ENCODE results near the gene FUT9. TPM values are rescaled to one million over a fixed set of nuclear protein-coding genes. Genes with fewer than 3 reads are reported as not detected.

Gene FUT9
- total and polyA plus RNA-seq, 2 experiments from 2014 or later: 2.1 to 6.8 TPM

GRCh38 chr6:96257751-96258150, 242.0 kb downstream of the FUT9 start:
- H3K4me1 Mint-ChIP-seq: no peaks in the 10 kb centered on the region
- no peak for ATAC-seq
- Histone ChIP-seq H3F3A (replicated peaks; ENCODE audit: low read depth) (no peaks in the 10 kb centered on the region), H4K20me1 (replicated peaks; ENCODE audit: insufficient read depth) (no peaks in the 10 kb centered on the region), H3K36me3 (ENCODE audit: insufficient read depth) (no peaks in the 10 kb centered on the region), H3K4me1 (ENCODE audit: insufficient read depth) (no peaks in the 10 kb centered on the region), H3K27me3 (ENCODE audit: insufficient read depth) (no peaks in the 10 kb centered on the region), H3K79me2 (replicated peaks; ENCODE audit: insufficient read depth) (no peaks in the 10 kb centered on the region), H3K4me2 (no peak overlapping the region), H3K27ac (ENCODE audit: low read depth) (no peak overlapping the region), H3K4me3 (no peak overlapping the region), H3K9me2 (ENCODE audit: insufficient read depth) (no peaks in the 10 kb centered on the region), H2AFZ (no peak overlapping the region)
- no peaks in the 10 kb centered on the region for H3K27me3 Mint-ChIP-seq (ENCODE audit: insufficient read depth, low read depth, poor library complexity)
- no peaks in the 10 kb centered on the region; the same call in 2 of the 3 replicates for H3K36me3 Mint-ChIP-seq (ENCODE audit: low read depth)
- H3K9me3 Mint-ChIP-seq: peaks cover 6% of the 10 kb centered on the region; the same call in 1 of the 3 replicates
- no peak overlapping the region for H3K4me3 Mint-ChIP-seq
- TF ChIP-seq STAT1 (IDR thresholded peaks at IDR 0.05; ENCODE audit: unreplicated experiment) (no peak), ZNF114 (CRISPR knock-in tag; IDR thresholded peaks at IDR 0.05) (no peak), CREB1 (CRISPR knock-in tag; IDR thresholded peaks at IDR 0.05; ENCODE audit: low read depth) (no peak), CTCF (conservative IDR thresholded peaks at IDR 0.05; ENCODE audit: low read depth in 2 of 2) (no peak), ZNF331 (CRISPR knock-in tag; IDR thresholded peaks at IDR 0.05; ENCODE audit: low read depth) (no peak), ZNF462 (CRISPR knock-in tag; IDR thresholded peaks at IDR 0.05) (no peak), POLR2AphosphoS5 (IDR thresholded peaks at IDR 0.05; ENCODE audit: low read depth) (no peak), EZH2 (IDR thresholded peaks at IDR 0.05; ENCODE audit: low read depth, unreplicated experiment) (no peak), JUNB (IDR thresholded peaks at IDR 0.05; ENCODE audit: unreplicated experiment) (no peak), EZH2phosphoT487 (IDR thresholded peaks at IDR 0.05; ENCODE audit: unreplicated experiment) (no peak), REST (IDR thresholded peaks at IDR 0.05; ENCODE audit: unreplicated experiment) (no peak), NANOG (IDR thresholded peaks at IDR 0.05; ENCODE audit: borderline replicate concordance) (no peak), ETS1 (IDR thresholded peaks at IDR 0.05) (no peak)
- no peak overlapping the region for H3K27ac Mint-ChIP-seq
- DNase-seq (ENCODE audit: low spot score): no peak

All from GM23338 (cell line).